Skin of body (tissue), 2 donors: ENCODE measurements around the gene BOLA1. TPM values are rescaled to one million over a fixed set of nuclear protein-coding genes. Genes with fewer than 3 reads are reported as not detected.
A peak's percentile ranks its signal among the peaks of the same experiment; 100 is the strongest.
"Not testable (repeated sequence)": the region's sequence is repeated elsewhere in the genome, so short reads cannot be mapped to it uniquely, and the experiment has no call there.

Experiments used
- DNase-seq: peaks from one replicate; lab custom pipeline; 2025; lab: John Stamatoyannopoulos, UW
- total RNA-seq: library from RNA; depleted of rRNA; stranded (reverse); fragments of >200 nt; gene quantifications from one replicate; pipeline ENCODE4 v1.2.3, GENCODE V29; 2014

BOLA1 gene
- total RNA-seq, 1 donor from 2014 or later, result 10.9 TPM

DNA sequence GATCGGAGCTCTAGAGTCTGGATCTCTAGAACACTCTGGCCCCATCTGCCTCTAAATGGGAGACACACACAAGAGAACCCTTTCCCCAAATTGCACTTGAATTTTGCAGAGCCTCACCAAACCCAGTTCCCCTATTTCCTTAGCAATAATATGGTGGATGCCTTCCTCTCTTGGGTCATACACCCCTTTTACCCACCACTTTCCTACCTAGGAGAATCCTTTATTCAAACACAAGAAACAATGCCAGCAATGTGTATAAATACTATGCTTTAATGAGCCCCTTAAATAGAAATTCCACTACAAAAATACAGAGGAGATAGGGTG, 29.0 kb downstream of the BOLA1 start:
- DNase-seq, result no peak

DNA sequence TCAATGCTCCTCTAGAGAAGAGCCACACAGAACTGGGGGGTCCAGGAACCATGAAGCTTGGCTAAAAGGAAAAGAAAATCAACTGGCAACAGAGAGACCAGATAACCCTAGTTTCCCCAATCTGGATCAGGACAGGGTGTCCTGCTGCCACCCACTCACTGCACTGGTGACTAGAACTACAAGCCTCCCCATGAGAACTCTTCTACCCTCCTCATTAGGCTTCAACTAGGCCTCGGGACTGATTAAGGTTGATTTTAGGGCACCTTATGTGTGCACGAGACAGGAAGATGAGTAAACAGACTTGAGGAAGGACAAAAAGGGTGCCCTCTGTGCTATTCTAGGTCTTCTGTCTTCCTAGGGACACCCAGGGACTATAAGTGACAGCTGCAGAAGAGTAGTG, 30.5 kb downstream of the BOLA1 start:
- no peak for DNase-seq

- DNase-seq, result no peak
These were observed 31.9 kb downstream of the BOLA1 start for GRCh38 chr1:149931212-149931790.

DNA sequence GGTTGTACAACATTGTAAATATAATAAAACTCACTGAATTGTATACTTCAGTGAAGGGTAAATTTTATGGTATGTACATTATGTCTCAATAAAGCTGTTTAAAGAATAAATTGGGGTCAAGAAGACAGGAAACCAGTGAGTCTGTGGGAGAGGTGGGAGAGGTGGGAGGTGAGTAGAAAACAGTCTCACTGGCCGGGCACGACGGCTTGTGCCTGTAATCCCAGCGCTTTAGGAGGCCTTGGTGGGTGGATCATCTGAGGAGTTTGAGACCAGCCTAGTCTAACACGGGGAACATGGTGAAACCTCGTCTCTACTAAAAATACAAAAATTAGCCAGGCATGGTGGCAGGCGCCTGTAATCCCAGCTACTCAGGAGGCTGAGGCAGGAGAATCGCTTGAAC, 33.1 kb downstream of the BOLA1 start:
- no peak for DNase-seq

DNA sequence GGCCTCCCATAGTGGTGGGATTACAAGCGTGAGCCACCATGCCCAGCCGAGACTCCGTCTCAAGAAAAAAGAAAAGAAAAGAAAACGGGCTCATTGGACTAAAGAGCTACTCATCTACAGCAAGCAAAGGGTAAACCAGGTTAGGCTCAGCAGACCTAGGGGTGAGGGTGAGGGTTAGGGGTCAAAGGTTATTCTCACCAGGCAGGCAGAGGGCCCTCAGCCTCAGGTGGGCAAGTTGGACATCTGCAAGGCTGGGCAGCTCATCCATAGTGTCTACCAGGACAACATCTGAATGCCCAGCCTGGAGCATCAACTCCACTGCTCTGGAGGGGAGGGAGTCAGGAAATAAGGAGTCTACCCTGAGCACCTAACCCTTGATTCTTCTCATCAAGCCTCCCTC, 33.8 kb downstream of the BOLA1 start:
- no peak for DNase-seq

DNA sequence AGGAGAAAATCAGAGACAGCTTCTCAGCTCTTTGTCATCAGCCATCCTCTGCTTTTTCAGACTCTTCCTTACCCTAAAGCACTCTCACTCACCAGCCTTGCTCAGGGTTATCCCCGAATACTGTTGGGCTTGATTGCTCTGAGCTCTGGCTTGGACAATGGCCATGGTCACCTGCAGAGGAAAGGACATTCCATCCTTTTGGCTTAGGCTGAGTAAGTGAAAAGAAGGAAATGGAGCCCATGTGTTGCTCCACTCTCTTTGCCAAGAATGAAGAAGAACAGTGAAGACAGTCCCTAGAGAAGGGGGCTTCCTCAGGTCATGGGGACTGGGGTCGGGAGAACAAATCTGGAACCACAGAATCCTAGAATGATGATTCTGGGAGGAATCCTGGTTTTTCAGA, 35.0 kb downstream of the BOLA1 start:
- DNase-seq, result peak; percentile 7

DNA sequence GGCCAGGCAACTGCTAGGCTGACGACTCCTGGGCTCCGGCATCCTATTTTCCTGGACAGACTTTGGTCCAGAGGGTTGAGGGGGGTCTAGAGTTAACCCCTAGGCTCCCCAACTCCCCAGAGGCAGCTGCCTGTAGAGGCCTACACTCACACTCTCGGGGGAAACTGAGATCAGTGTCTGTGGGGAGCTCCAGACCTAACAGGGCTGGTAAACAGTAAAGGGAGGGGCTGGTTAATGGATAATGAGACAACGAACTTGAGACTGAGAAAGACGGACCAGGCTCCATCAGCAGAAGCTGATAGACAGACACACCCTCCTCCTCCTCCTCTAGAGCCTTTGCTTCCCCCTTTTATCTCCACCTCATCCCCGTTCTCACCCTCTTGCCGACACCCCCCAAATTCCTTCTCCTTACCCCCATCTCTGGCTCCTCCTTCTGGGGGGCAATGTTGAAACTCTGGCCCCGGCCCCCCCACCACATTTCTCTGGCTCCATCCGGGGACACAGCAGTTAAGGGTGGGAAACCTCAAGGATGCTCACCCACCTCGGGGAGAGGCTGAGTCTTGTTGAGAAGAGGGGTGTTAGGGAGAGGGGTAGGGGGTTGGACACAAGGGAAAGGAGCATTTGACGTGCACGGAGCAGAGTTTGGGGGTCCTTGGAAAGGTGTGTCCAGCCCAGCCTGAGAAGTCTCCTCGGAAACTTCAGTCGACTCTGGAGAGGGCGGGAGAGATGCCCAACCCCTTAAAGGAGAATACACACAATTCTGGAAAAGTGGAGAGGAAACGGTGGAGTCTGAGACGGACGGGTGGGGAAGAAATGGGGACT, 37.0 kb downstream of the BOLA1 start, which contains the start of gene MTMR11:
Gene MTMR11, minus strand, starts transcription at position 710 of the 822 bp plus-strand sequence. Its CDS starts 232 bp downstream, at position 478.
- DNase-seq, result peak; percentile 29

- peak; percentile 30 for DNase-seq
These were observed 37.8 kb downstream of the BOLA1 start for GRCh38 chr1:149936992-149937705.

DNA sequence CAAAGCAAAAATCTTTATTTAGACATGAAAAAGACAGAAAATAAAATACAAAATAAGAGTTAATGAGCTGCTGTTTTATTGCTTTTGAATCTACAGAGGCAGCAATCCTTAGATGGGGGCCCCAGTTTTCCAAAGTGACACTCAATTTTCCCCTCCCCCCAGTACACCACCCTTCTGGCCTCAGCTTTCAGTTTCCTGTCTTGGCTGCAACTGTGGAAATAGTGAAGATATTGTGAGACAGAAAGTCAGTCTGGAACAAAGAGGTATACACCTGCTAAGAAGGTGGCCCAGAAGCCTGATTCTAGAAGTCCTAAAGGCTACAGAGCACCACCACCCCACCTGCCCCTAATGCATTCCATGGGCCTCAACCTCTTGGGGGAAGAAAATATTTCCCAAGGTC, 38.4 kb downstream of the BOLA1 start:
- peak; percentile 27 for DNase-seq

GRCh38 chr1:149938668-149939003, 39.3 kb downstream of the BOLA1 start:
- not testable (repeated sequence) for DNase-seq

DNA sequence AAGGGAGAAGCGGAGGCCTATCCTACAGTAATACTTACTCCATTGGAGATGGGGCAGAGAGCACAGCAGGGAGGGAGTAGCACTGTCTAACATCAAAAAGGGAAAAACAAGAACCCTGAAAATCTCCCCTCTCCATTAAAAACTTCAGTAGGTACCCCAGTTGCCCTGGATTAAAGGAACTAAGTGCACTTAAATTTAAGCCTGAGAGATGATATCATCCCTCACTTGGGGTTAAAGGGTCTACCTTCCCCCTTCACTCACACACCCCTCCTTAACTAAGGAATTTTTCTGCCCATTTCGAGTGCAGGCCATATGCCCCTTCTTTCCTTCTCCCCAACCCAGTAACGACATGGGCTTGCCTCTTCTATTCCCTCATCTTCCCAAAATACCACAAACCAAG, 41.1 kb downstream of the BOLA1 start:
- DNase-seq, result no peak

- DNase-seq, result no peak
These were observed 42.8 kb downstream of the BOLA1 start for GRCh38 chr1:149942207-149942606.

DNA sequence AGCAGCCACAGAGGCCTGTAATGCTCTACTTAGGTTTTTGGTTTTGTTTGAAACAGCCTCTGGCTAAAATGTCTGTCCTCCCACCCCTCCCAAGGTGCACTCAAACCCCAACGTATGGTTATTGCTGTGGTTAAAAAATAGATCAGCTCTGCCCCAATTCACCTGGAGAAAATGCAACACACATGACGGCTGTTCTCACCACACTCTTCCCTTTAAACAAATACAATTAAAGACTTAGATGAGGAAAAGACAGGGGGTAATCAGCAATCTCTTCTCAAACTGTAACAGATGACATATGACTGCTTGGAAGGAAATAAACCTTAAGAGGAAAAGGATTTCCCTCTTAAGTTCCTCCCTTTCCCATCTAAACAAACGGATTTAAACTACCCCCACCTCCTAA, 43.5 kb downstream of the BOLA1 start:
- no peak for DNase-seq

DNA sequence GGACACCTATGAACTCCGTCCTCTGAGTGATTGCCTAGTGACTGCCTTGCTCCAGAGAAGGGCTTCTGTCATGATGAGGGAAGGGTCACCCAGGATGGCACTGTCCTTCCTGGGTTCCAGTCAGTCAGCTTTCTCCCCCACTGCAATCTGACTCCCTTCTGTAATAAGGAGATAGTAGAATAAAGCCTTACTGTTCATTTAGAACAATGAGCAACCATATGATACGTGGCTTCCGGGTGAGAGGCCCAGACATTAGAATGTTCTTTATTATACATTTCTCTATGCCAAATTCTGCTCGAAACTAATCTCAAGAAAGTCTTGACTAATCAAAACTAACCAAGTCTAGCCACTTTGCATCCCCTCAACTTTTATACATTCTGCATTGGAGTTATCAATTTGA, 45.8 kb downstream of the BOLA1 start:
- no peak for DNase-seq

DNA sequence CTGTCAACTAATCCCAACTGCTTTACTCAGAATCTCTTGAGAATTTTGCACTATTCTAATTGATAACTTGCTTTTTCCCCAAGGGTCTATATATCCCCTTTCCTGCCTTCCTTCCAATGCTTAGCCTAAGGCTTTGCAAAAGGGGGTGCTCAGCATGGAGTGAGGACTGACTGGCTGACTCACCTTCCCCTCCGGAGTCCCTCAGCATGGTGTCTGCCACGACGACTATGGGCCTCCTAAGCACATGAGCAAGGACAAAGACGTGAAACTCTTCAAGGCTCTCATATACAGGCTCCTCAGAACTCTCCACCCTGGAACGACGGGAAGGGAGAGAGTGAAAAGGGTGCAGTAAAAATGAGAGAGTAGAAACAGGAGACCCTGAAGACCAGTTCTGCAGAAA, 50.5 kb downstream of the BOLA1 start:
- no peak for DNase-seq

Other genes with a start within 250 kb of the BOLA1 start
- 3.3 TPM for gene FCGR1A, start 116.9 kb upstream of the BOLA1 start, total RNA-seq
- gene SV2A, start 18.3 kb downstream of the BOLA1 start, total RNA-seq, result 1.1 TPM
- gene SF3B4, start 28.2 kb downstream of the BOLA1 start, total RNA-seq, result 12.2 TPM
- 8.7 TPM for gene MTMR11, start 37.3 kb downstream of the BOLA1 start, total RNA-seq
- gene OTUD7B, start 111.2 kb downstream of the BOLA1 start, total RNA-seq, result 12.8 TPM
- gene VPS45, start 168.2 kb downstream of the BOLA1 start, total RNA-seq, result 59.3 TPM